Measurements from ENCODE around the gene TTLL11.

TTLL11 gene

GRCh38 chr9:121871431-121872025 is 221.6 kb downstream of the TTLL11 start:
- H3K79me2 ChIP-seq (ENCODE audit: control insufficient read depth, low read length) = no peaks in the 10 kb centered on the region

GRCh38 chr9:121870271-121870670 is 222.8 kb downstream of the TTLL11 start:
- H3K36me3 ChIP-seq (ENCODE audit: control insufficient read depth, low read length) = no peaks in the 10 kb centered on the region
- no peaks in the 10 kb centered on the region for H3K4me1 ChIP-seq (ENCODE audit: control insufficient read depth, low read length)
- no peaks in the 10 kb centered on the region for H4K20me1 ChIP-seq (ENCODE audit: control insufficient read depth, insufficient read depth, low read depth, low read length)
- no peaks in the 10 kb centered on the region for H3K9me3 ChIP-seq (ENCODE audit: control insufficient read depth, insufficient read depth, low read length)
- no peaks in the 10 kb centered on the region for H3F3A ChIP-seq (ENCODE audit: control insufficient read depth, insufficient read depth)
- no peak for TF ChIP-seq EZH2phosphoT487 (IDR thresholded peaks at IDR 0.05; ENCODE audit: borderline replicate concordance, low read length)
- TF ChIP-seq, protein P1, sequence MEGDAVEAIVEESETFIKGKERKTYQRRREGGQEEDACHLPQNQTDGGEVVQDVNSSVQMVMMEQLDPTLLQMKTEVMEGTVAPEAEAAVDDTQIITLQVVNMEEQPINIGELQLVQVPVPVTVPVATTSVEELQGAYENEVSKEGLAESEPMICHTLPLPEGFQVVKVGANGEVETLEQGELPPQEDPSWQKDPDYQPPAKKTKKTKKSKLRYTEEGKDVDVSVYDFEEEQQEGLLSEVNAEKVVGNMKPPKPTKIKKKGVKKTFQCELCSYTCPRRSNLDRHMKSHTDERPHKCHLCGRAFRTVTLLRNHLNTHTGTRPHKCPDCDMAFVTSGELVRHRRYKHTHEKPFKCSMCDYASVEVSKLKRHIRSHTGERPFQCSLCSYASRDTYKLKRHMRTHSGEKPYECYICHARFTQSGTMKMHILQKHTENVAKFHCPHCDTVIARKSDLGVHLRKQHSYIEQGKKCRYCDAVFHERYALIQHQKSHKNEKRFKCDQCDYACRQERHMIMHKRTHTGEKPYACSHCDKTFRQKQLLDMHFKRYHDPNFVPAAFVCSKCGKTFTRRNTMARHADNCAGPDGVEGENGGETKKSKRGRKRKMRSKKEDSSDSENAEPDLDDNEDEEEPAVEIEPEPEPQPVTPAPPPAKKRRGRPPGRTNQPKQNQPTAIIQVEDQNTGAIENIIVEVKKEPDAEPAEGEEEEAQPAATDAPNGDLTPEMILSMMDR (IDR thresholded peaks at IDR 0.05; ENCODE audit: low read depth, low read length, poor library complexity, severe bottlenecking) = no peak
- no peak overlapping the region for H3K27ac ChIP-seq (ENCODE audit: low read depth, low read length)
- H3K4me3 ChIP-seq (ENCODE audit: low read length) = no peak overlapping the region
- no peaks in the 10 kb centered on the region for H3K27me3 ChIP-seq (ENCODE audit: control insufficient read depth, low read length)
- H3K79me2 ChIP-seq (ENCODE audit: control insufficient read depth, low read length) = no peaks in the 10 kb centered on the region
- H3K9me2 ChIP-seq (replicated peaks; ENCODE audit: control insufficient read depth, low read length) = no peaks in the 10 kb centered on the region
- no peak overlapping the region for H3K4me2 ChIP-seq (ENCODE audit: low read length)

More at GRCh38 chr9:121871431-121872025, 221.6 kb downstream of the TTLL11 start:
- H3K36me3 ChIP-seq (ENCODE audit: control insufficient read depth, low read length) = no peaks in the 10 kb centered on the region
- no peaks in the 10 kb centered on the region for H4K20me1 ChIP-seq (ENCODE audit: control insufficient read depth, insufficient read depth, low read depth, low read length)
- no peak overlapping the region for H3K4me2 ChIP-seq (ENCODE audit: low read length)
- H3K4me3 ChIP-seq (ENCODE audit: low read length) = no peak overlapping the region
- H3K27me3 ChIP-seq (ENCODE audit: control insufficient read depth, low read length) = no peaks in the 10 kb centered on the region
- H3K9me2 ChIP-seq (replicated peaks; ENCODE audit: control insufficient read depth, low read length) = no peaks in the 10 kb centered on the region
- H3F3A ChIP-seq (ENCODE audit: control insufficient read depth, insufficient read depth) = no peaks in the 10 kb centered on the region
- no peaks in the 10 kb centered on the region for H3K4me1 ChIP-seq (ENCODE audit: control insufficient read depth, low read length)
- H3K27ac ChIP-seq (ENCODE audit: low read depth, low read length) = no peak overlapping the region
- TF ChIP-seq, protein P1 (IDR thresholded peaks at IDR 0.05; ENCODE audit: low read depth, low read length, poor library complexity, severe bottlenecking) = no peak
- TF ChIP-seq EZH2phosphoT487 (IDR thresholded peaks at IDR 0.05; ENCODE audit: borderline replicate concordance, low read length) = no peak
- H3K9me3 ChIP-seq (ENCODE audit: control insufficient read depth, insufficient read depth, low read length) = no peaks in the 10 kb centered on the region

GRCh38 chr9:121868626-121869025 is 224.5 kb downstream of the TTLL11 start:
- Histone ChIP-seq H3K4me3 (ENCODE audit: low read length) (no peak overlapping the region), H3K4me2 (ENCODE audit: low read length) (no peak overlapping the region), H3K9me2 (replicated peaks; ENCODE audit: control insufficient read depth, low read length) (no peaks in the 10 kb centered on the region), H3K4me1 (ENCODE audit: control insufficient read depth, low read length) (no peaks in the 10 kb centered on the region), H3K9me3 (ENCODE audit: control insufficient read depth, insufficient read depth, low read length) (no peaks in the 10 kb centered on the region), H3F3A (ENCODE audit: control insufficient read depth, insufficient read depth) (no peaks in the 10 kb centered on the region), H3K27me3 (ENCODE audit: control insufficient read depth, low read length) (no peaks in the 10 kb centered on the region), H3K27ac (ENCODE audit: low read depth, low read length) (no peak overlapping the region), H3K36me3 (ENCODE audit: control insufficient read depth, low read length) (no peaks in the 10 kb centered on the region), H4K20me1 (ENCODE audit: control insufficient read depth, insufficient read depth, low read depth, low read length) (no peaks in the 10 kb centered on the region), H3K79me2 (ENCODE audit: control insufficient read depth, low read length) (no peaks in the 10 kb centered on the region)
- TF ChIP-seq, protein P1 (IDR thresholded peaks at IDR 0.05; ENCODE audit: low read depth, low read length, poor library complexity, severe bottlenecking) = no peak
- no peak for TF ChIP-seq EZH2phosphoT487 (IDR thresholded peaks at IDR 0.05; ENCODE audit: borderline replicate concordance, low read length)

All from DOHH2 (cell line).